Muscle layer of colon (tissue), 2 donors: Measurements from ENCODE around the gene APBA3.
A peak's percentile ranks its signal among the peaks of the same experiment; 100 is the strongest.
"Not testable (repeated sequence)": the region's sequence is repeated elsewhere in the genome, so short reads cannot be mapped to it uniquely, and the experiment has no call there.

ENCODE experiments used
- H3K27ac ChIP-seq: one replicate; pipeline ENCODE4 v1.7.0; 2013; ENCODE audit warnings: low read depth, mild to moderate bottlenecking, low read length, moderate library complexity
- H3K27me3 ChIP-seq, 2 donors: one replicate each; pipeline ENCODE4 v1.7.0; 2013; ENCODE audit warnings: low read length in 2 of 2, mild to moderate bottlenecking in 2 of 2; ENCODE audit not compliant: insufficient read depth in 2 of 2, control insufficient read depth in 1 of 2
- H3K36me3 ChIP-seq: one replicate; pipeline ENCODE4 v1.7.0; 2013; ENCODE audit warnings: mild to moderate bottlenecking, low read length; ENCODE audit not compliant: insufficient read depth
- H3K4me1 ChIP-seq: one replicate; pipeline ENCODE4 v1.7.0; 2013; ENCODE audit warnings: mild to moderate bottlenecking, low read length; ENCODE audit not compliant: insufficient read depth
- H3K4me3 ChIP-seq, 2 donors: one replicate each; pipeline ENCODE4 v1.7.0; 2013; ENCODE audit warnings: low read length in 2 of 2, low read depth in 1 of 2, mild to moderate bottlenecking in 1 of 2, moderate library complexity in 1 of 2
- H3K9ac ChIP-seq: one replicate; pipeline ENCODE4 v1.7.0; 2013; ENCODE audit warnings: low read length
- H3K9me3 ChIP-seq: one replicate; pipeline ENCODE4 v1.7.0; 2013; ENCODE audit warnings: mild to moderate bottlenecking, low read length
- donor health status: abdominal sarcoma.
- donor health status: Adenocarcinoma of cecum.

Gene APBA3

GRCh38 chr19:3766520-3766919 lies 5.0 kb upstream of the APBA3 start:
- peaks cover 11% of the 10 kb centered on the region for H3K36me3 ChIP-seq
- H3K4me3 ChIP-seq = no peak overlapping the region
- H3K27me3 ChIP-seq = peaks cover 0 to 3% of the 10 kb centered on the region in 2 donors
- no peak overlapping the region for H3K9ac ChIP-seq
- H3K4me1 ChIP-seq = peaks cover 8% of the 10 kb centered on the region
- no peak overlapping the region for H3K27ac ChIP-seq
- H3K9me3 ChIP-seq = no peaks in the 10 kb centered on the region

- H3K9ac ChIP-seq, H3K4me1 ChIP-seq, H3K9me3 ChIP-seq, H3K27ac ChIP-seq, H3K27me3 ChIP-seq, H3K4me3 ChIP-seq: not testable (repeated sequence)
- H3K36me3 ChIP-seq = peaks cover 11% of the 10 kb centered on the region
These were observed 4.3 kb upstream of the APBA3 start for GRCh38 chr19:3765757-3766156.

- Histone ChIP-seq H3K4me3 (no peak overlapping the region), H3K36me3 (peaks cover 11% of the 10 kb centered on the region)
These were observed 3.6 kb upstream of the APBA3 start for GRCh38 chr19:3765121-3765520.

GRCh38 chr19:3762501-3763459 lies 1.3 kb upstream of the APBA3 start, which contains the start of gene MRPL54:
Gene MRPL54, plus strand, starts transcription at chr19:3762682. Its CDS starts 19 bp downstream, at chr19:3762701.
- Histone ChIP-seq H3K36me3 (peaks cover 15% of the 10 kb centered on the region), H3K27ac (peak within 1 kb of the TSS; percentile 97), H3K9ac (peak within 1 kb of the TSS; percentile 79), H3K4me1 (peaks cover 8% of the 10 kb centered on the region), H3K9me3 (no peaks in the 10 kb centered on the region), H3K4me3 (peak within 1 kb of the TSS; percentile 96 to 97), H3K27me3 (no peaks in the 10 kb centered on the region)

More at GRCh38 chr19:3765121-3765520, 3.6 kb upstream of the APBA3 start:
- H3K9ac ChIP-seq = no peak overlapping the region
- no peak overlapping the region for H3K27ac ChIP-seq
- no peaks in the 10 kb centered on the region for H3K27me3 ChIP-seq
- H3K4me1 ChIP-seq = peaks cover 8% of the 10 kb centered on the region
- H3K9me3 ChIP-seq = no peaks in the 10 kb centered on the region

GRCh38 chr19:3762130-3762473 lies 610 bp upstream of the APBA3 start:
- peak overlapping the region; percentile 45 for H3K9ac ChIP-seq
- peaks cover 15% of the 10 kb centered on the region for H3K36me3 ChIP-seq
- H3K4me3 ChIP-seq = no peak overlapping the region
- peaks cover 8% of the 10 kb centered on the region for H3K4me1 ChIP-seq
- H3K27ac ChIP-seq = peak overlapping the region; percentile 88
- H3K9me3 ChIP-seq = no peaks in the 10 kb centered on the region
- H3K27me3 ChIP-seq = no peaks in the 10 kb centered on the region

- peak overlapping the region; percentile 81 for H3K9ac ChIP-seq
- H3K36me3 ChIP-seq = peaks cover 9% of the 10 kb centered on the region
- no peaks in the 10 kb centered on the region for H3K27me3 ChIP-seq
- peak overlapping the region; percentile 88 for H3K27ac ChIP-seq
- H3K9me3 ChIP-seq = no peaks in the 10 kb centered on the region
- H3K4me1 ChIP-seq = peaks cover 8% of the 10 kb centered on the region
- peak overlapping the region; percentile 96 to 97 for H3K4me3 ChIP-seq
These were observed 576 bp downstream of the APBA3 start for GRCh38 chr19:3760871-3761361.

GRCh38 chr19:3759482-3760254 lies 1.8 kb downstream of the APBA3 start:
- H3K9me3 ChIP-seq = no peaks in the 10 kb centered on the region
- H3K27ac ChIP-seq = no peak overlapping the region
- peaks cover 8% of the 10 kb centered on the region for H3K4me1 ChIP-seq
- H3K27me3 ChIP-seq = no peaks in the 10 kb centered on the region
- H3K9ac ChIP-seq = no peak overlapping the region
- H3K36me3 ChIP-seq = peaks cover 4% of the 10 kb centered on the region
- H3K4me3 ChIP-seq = no peak overlapping the region

- H3K27me3 ChIP-seq, H3K9me3 ChIP-seq, H3K27ac ChIP-seq, H3K4me1 ChIP-seq, H3K36me3 ChIP-seq, H3K4me3 ChIP-seq, H3K9ac ChIP-seq: not testable (repeated sequence)
These were observed 3.2 kb downstream of the APBA3 start for GRCh38 chr19:3758297-3758696.

GRCh38 chr19:3757705-3758104 lies 3.8 kb downstream of the APBA3 start:
- not testable (repeated sequence) for H3K4me3 ChIP-seq, H3K27ac ChIP-seq, H3K36me3 ChIP-seq, H3K9me3 ChIP-seq, H3K27me3 ChIP-seq, H3K4me1 ChIP-seq, H3K9ac ChIP-seq

GRCh38 chr19:3753631-3754410 lies 7.7 kb downstream of the APBA3 start:
- no peaks in the 10 kb centered on the region for H3K4me1 ChIP-seq
- no peak overlapping the region for H3K27ac ChIP-seq
- H3K4me3 ChIP-seq = no peak overlapping the region
- H3K36me3 ChIP-seq = peaks cover 16% of the 10 kb centered on the region
- no peak overlapping the region for H3K9ac ChIP-seq
- no peaks in the 10 kb centered on the region for H3K9me3 ChIP-seq
- no peaks in the 10 kb centered on the region for H3K27me3 ChIP-seq

GRCh38 chr19:3752492-3752891 lies 9.0 kb downstream of the APBA3 start:
- no peaks in the 10 kb centered on the region for H3K9me3 ChIP-seq
- H3K9ac ChIP-seq = no peak overlapping the region
- H3K27ac ChIP-seq = no peak overlapping the region
- peaks cover 13% of the 10 kb centered on the region for H3K36me3 ChIP-seq
- H3K4me3 ChIP-seq = no peak overlapping the region
- H3K4me1 ChIP-seq = no peaks in the 10 kb centered on the region
- no peaks in the 10 kb centered on the region for H3K27me3 ChIP-seq
